Activated naive CD8-positive, alpha-beta T cell (primary cell): Measurements from ENCODE around the gene ASPDH.
"Not testable (repeated sequence)": the region's sequence is repeated elsewhere in the genome, so short reads cannot be mapped to it uniquely, and the experiment has no call there.

Source experiments
- H3K27ac Mint-ChIP-seq: one replicate; pipeline ENCODE4 v1.8.0; 2021; ENCODE audit warnings: mixed read lengths
- H3K27me3 Mint-ChIP-seq: one replicate; pipeline ENCODE4 v1.8.0; 2021; ENCODE audit warnings: mixed read lengths
- H3K36me3 Mint-ChIP-seq: one replicate; pipeline ENCODE4 v1.8.0; 2021; ENCODE audit warnings: mixed read lengths
- H3K4me1 Mint-ChIP-seq: one replicate; pipeline ENCODE4 v1.8.0; 2021; ENCODE audit warnings: low read depth, mixed read lengths
- H3K4me3 Mint-ChIP-seq: one replicate; pipeline ENCODE4 v1.8.0; 2021; ENCODE audit warnings: mild to moderate bottlenecking, mixed read lengths
- H3K9me3 Mint-ChIP-seq: one replicate; pipeline ENCODE4 v1.8.0; 2021; ENCODE audit warnings: low read depth, mixed read lengths

ASPDH gene

DNA sequence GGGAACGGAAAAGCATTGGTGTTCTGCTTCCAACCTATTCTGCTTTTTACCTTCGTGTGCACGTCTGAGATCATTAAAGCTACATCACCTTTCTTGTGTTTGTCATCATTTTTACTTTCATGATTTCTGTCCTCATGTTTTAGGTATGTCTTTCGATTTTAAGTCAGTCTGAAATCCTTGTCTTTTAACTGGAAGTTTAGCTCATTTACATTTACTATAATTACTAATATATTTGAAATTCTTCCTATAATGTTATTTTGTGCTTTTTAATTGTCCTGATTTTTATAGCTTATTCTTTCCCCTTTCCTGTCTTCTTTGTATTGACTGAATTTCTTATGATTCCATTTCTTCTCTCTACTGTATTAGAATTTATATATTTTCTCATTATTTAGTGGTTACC lies 19.2 kb upstream of the ASPDH start:
- H3K27ac Mint-ChIP-seq: no peak overlapping the region
- H3K9me3 Mint-ChIP-seq: peaks cover 11% of the 10 kb centered on the region
- peaks cover 12% of the 10 kb centered on the region for H3K27me3 Mint-ChIP-seq
- no peak overlapping the region for H3K4me3 Mint-ChIP-seq
- H3K36me3 Mint-ChIP-seq: peaks cover 5% of the 10 kb centered on the region
- no peaks in the 10 kb centered on the region for H3K4me1 Mint-ChIP-seq

DNA sequence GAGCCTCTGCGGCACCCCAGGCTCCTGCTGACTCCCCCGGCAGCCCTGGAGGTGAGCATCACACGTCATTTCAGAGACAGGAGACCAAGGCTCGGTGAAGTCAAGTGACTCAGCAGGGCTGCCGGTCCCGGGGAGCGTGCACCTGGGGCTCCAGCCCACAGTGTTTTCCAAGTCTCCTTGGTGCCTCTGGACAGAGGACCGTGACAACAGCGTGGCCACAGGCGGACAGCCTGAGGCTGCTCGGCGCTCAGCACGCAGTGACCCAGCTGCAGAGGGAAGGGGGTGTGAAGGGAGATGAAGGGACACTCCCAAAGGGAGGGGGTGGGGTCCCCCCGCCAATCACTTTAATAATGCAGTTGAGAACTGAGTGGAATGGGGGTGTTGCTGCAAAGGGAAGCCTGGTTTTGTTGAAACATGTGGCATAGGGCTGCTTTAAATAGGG lies 17.5 kb upstream of the ASPDH start:
- Mint-ChIP-seq H3K27ac (no peak overlapping the region), H3K4me1 (no peaks in the 10 kb centered on the region), H3K4me3 (no peak overlapping the region), H3K27me3 (peaks cover 8% of the 10 kb centered on the region), H3K36me3 (peaks cover 5% of the 10 kb centered on the region), H3K9me3 (peaks cover 11% of the 10 kb centered on the region)

DNA sequence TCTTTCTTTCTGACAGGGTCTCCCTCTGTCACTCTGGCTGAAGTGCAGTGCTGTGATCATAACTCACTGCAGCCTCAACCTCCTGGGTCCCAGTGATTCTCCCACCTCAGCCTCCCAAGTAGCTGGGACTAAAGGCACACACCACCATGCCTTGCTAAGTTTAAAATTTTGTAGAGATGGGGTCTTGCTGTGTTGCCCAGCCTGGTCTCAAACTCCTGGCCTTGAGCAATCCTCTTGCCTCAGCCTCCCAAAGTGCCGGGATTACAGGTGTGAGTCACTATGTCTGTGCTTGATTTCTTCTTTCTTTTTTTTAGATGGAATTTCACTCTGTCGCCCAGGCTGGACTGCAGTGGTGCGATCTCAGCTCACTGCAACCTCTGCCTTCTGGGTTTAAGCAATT lies 14.3 kb upstream of the ASPDH start:
- H3K9me3 Mint-ChIP-seq, H3K27ac Mint-ChIP-seq, H3K4me3 Mint-ChIP-seq, H3K4me1 Mint-ChIP-seq, H3K36me3 Mint-ChIP-seq, H3K27me3 Mint-ChIP-seq: not testable (repeated sequence)

DNA sequence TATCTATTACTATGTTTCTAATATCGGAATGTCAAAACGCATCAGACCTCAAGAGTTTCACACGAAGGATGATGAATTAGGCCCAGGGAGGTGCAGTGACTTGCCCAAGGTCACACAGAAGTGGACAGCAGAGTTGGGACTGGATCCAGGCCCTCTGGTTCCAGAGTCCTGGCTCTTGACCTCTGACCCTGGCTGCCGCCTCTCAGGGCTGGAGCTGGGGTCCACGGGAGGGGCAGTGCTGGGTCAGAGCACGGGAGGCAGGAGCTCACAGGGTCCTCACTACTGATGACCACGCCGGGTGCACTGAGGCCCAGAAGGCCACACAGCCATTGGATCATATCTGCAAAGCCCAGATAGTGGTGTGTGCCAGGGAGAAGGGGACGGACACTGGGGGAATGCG lies 9.2 kb upstream of the ASPDH start:
- Mint-ChIP-seq H3K9me3 (no peaks in the 10 kb centered on the region), H3K4me1 (no peaks in the 10 kb centered on the region), H3K27me3 (peaks cover 1% of the 10 kb centered on the region), H3K4me3 (no peak overlapping the region), H3K27ac (no peak overlapping the region), H3K36me3 (no peaks in the 10 kb centered on the region)

DNA sequence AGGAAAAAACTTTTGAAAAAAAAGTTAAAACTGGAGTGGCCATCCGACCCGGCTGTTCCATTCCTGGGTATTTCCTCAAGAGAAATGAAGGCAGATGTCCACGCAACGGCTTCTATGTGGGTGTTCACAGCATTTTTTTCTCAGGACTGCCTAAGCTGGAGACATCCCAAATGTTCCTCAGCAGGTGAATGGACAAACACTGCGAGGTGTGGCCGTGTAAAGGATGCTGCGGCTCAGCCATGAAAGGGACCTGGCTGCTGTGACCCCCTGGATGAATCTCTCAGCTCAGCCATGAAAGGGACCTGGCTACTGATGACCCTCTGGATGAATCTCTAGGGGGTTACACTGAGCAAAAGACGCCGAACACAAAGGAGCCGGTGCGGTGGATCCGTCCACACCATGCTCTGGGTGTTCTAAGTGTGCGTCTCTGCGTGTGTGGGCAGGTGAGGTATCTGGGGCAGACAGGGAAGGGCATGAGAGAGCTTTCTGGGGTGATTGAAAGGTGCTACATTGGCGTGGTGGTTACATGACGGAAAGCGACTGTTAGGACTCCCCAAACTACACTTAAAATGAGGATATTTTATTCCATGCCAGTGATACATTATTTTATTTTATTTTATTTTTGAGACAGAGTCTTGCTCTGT lies 7.2 kb upstream of the ASPDH start:
- Mint-ChIP-seq H3K27ac (no peak overlapping the region), H3K4me3 (no peak overlapping the region), H3K4me1 (no peaks in the 10 kb centered on the region), H3K36me3 (no peaks in the 10 kb centered on the region), H3K9me3 (no peaks in the 10 kb centered on the region), H3K27me3 (no peaks in the 10 kb centered on the region)

DNA sequence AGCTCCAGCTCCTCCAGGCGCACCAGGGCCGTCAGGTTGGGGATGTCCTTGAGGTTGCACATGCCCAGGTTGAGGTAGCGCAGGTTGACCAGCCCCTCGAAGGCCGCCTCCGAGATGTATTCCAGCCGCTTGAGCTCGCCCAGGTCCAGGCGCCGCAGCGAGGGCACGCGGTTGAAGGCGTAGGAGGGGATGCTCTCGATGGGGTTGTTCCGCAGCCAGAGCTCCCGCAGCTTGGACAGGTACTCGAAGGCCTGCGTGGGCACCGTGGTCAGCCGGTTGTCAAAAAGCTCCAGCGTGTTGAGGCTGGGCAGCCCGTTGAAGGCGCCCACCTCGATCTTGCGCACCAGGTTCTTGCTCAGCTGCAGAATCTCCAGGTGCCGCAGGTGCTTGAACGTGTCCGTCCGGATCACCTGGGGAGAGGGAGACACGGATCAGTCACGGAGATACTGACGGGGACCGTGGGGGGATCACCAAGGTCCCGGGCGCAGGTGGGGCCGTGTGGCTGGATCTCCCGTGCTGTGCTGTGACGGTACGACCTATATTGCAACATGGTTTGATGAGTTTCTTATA lies 5.4 kb upstream of the ASPDH start:
- H3K27me3 Mint-ChIP-seq: peaks cover 3% of the 10 kb centered on the region
- no peaks in the 10 kb centered on the region for H3K9me3 Mint-ChIP-seq
- H3K4me1 Mint-ChIP-seq: no peaks in the 10 kb centered on the region
- no peaks in the 10 kb centered on the region for H3K36me3 Mint-ChIP-seq
- no peak overlapping the region for H3K27ac Mint-ChIP-seq
- no peak overlapping the region for H3K4me3 Mint-ChIP-seq

DNA sequence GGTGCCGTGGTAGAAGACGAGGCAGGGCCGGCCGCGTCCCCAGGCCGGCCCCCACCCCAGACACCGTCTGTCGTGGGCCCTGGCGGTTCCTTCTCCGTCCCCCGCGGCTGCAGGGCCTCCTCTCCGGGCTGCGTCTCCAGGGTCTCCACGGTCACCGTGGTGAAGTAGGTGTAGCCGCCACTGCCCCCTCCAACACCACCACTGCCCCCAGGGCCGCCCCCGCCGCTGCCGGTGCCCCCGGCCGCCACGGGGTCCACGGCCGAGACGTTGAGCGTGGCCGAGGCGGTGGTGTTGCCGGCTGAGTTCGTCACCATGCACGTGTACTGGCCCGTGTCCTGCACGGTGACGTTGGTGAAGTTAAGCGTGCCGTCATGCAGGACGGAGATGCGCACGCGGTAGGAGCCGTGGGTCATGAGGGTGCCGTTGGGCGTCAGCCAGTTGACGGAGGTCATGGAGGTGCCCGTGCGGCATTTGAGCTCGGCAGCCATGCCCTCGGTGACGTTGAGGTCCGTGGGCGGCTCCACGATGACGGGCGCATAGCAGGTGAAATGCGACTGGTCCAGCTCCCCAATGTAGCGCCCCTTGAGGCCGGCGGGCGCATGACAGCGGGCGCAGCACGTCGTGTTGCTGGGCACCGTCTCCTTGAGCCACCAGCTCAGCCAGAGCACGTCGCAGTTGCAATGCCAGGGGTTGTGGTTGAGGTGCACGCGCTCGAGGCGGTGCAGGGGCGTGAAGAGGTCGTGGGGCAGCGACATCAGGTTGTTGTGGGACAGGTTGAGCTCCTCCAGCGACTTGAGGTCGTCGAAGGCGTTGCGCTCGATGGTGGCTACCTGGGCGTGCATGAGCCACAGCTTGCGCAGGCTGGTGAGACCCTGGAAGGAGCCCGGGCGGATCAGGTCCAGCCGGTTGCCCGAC lies 4.6 kb upstream of the ASPDH start:
- H3K27me3 Mint-ChIP-seq: peaks cover 3% of the 10 kb centered on the region
- H3K4me3 Mint-ChIP-seq: no peak overlapping the region
- no peaks in the 10 kb centered on the region for H3K9me3 Mint-ChIP-seq
- no peak overlapping the region for H3K27ac Mint-ChIP-seq
- H3K4me1 Mint-ChIP-seq: no peaks in the 10 kb centered on the region
- no peaks in the 10 kb centered on the region for H3K36me3 Mint-ChIP-seq

DNA sequence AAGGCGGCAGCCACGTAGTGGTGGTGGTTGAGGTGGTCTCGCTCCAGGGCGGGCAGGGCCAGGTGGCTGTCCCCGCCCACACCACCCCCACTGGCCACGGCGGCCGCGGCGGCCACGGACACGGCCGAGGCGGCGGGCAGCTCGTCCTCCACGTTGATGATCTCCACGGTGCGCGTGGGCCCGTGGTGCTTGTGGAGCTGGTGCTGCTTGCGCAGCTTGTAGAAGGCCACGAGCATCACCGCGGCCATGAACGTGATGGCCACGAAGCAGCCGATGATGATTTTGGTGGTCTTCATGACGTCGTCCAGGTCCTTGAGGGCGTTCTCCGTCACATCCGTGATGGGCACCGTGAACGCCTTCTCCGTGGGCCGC lies 4.0 kb upstream of the ASPDH start:
- H3K27me3 Mint-ChIP-seq: peaks cover 3% of the 10 kb centered on the region
- no peaks in the 10 kb centered on the region for H3K9me3 Mint-ChIP-seq
- H3K4me1 Mint-ChIP-seq: no peaks in the 10 kb centered on the region
- H3K36me3 Mint-ChIP-seq: no peaks in the 10 kb centered on the region
- no peak overlapping the region for H3K27ac Mint-ChIP-seq
- H3K4me3 Mint-ChIP-seq: no peak overlapping the region

DNA sequence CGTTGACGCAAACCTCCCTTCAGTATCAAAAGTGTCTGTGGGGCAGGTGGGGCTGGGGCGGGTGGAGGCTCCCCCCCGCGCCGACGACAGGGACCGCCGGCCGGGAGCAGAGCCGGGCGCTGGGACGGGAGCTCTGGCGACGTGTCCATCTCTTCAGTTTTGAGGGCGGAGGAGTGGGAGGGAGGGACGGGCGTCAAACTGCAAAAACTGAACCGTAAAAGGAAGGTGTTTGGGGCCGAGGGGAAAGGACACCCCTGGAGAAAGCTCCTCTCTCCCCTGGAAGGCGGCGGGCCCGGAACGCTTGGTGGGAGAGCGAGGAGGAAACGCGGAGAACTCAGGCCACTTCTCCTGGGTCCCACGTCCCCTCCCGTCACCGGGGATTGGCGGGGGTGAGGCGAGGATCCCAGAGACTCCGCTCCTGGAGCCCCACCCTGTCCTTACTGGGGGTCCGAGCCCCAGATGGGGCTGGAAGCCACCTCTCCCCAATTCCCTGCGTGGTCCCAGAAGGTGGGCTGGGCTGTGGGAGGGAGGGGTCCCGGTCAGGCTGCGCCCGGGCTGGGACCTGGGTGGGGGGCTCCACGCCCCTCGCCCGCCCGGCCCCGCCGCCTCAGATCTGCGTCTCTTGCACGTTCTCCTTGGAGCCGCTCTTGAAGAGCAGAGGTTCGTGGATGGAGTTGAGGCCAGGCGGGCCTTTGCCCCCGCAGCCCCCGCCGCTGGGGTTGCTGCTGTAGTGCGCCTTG lies 3.4 kb upstream of the ASPDH start:
- Mint-ChIP-seq H3K4me1 (no peaks in the 10 kb centered on the region), H3K9me3 (no peaks in the 10 kb centered on the region), H3K27me3 (peaks cover 3% of the 10 kb centered on the region), H3K27ac (no peak overlapping the region), H3K4me3 (no peak overlapping the region), H3K36me3 (no peaks in the 10 kb centered on the region)

DNA sequence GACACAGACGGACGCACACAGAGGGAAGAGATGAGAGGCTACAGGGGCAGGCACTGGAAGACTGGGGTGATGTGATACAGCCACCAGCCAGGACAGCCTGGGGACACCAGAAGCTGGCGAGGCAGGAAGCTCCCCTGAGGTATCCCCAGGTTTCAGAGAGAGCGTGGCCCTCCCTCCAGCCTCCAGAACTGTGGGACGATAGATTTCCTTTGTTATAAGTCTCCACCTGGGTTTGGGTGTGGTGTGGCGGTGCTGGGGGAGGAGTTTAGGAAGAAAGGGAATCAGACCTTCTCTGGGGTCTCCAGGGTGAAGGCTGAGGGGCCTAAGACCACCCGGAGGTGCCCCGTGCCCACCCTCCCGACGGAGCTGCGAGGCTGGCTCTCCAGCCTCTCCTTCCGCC lies 2.7 kb upstream of the ASPDH start:
- no peak overlapping the region for H3K27ac Mint-ChIP-seq
- no peaks in the 10 kb centered on the region for H3K36me3 Mint-ChIP-seq
- peaks cover 3% of the 10 kb centered on the region for H3K4me1 Mint-ChIP-seq
- no peaks in the 10 kb centered on the region for H3K9me3 Mint-ChIP-seq
- H3K27me3 Mint-ChIP-seq: peaks cover 3% of the 10 kb centered on the region
- no peak overlapping the region for H3K4me3 Mint-ChIP-seq

DNA sequence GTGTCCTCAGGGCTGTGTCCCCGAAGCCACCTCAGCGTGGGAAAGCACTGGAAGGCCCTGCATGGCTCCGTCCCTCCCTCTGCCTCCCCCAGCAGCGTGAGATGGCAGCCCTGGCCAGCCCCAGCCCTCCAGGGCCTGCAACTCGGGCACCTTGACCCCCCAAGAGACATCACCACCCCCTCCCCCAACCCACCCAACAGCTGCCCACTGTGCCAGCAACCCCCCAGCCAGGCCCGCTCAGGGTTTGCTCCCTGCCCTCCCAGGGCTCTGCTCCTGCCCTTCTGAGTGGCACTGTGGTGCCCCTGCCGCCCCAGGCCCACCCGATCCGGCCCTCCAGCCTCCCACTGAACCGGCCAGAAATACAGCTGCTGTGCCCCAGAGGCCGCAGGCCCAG lies 1.5 kb upstream of the ASPDH start:
- Mint-ChIP-seq H3K4me3 (no peak overlapping the region), H3K36me3 (no peaks in the 10 kb centered on the region), H3K4me1 (peaks cover 10% of the 10 kb centered on the region), H3K9me3 (no peaks in the 10 kb centered on the region), H3K27ac (no peak overlapping the region), H3K27me3 (peaks cover 3% of the 10 kb centered on the region)

DNA sequence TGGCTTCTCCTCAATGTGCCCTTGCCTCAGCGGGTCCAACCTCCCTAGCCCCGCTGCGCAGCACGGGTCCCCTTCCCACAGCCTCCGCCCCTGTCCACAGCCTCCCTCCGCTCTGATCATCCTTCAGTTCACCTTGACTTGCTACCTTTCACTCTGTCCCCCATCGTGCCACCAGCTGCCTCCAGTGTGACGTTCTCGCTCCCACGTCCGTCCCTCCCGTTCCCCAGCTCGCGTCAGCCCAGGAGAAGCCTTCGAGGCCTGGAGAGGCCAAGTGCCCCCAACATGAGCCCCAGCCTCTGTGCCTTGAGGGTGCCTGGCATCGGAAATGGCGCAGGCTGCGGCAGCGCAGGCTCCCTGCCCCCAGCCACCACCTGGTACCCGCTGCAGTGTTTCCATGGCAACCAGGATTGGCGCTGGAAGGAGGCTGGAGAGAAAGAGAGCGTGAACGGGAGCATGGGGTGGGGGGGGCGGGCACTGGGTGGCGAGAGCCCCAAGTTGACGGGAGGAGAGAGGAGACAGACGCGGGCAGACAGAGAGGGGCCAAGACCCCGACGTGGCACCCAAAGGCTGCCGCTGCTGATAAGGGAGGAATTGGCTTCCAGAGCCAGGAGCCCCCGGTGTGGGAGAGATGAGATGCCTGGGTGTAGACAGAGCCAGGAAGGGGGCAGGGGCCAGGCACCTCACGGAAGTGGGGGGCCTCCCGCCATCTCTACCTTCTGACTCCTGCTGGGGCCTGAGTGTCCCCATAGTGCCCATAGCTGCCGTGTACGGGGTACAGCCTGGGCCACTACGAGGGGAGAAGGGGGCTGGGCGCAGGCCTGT lies 844 bp upstream of the ASPDH start:
- Mint-ChIP-seq H3K4me1 (peaks cover 10% of the 10 kb centered on the region), H3K9me3 (no peaks in the 10 kb centered on the region), H3K27ac (no peak overlapping the region), H3K4me3 (no peak overlapping the region), H3K36me3 (no peaks in the 10 kb centered on the region), H3K27me3 (peaks cover 3% of the 10 kb centered on the region)

DNA sequence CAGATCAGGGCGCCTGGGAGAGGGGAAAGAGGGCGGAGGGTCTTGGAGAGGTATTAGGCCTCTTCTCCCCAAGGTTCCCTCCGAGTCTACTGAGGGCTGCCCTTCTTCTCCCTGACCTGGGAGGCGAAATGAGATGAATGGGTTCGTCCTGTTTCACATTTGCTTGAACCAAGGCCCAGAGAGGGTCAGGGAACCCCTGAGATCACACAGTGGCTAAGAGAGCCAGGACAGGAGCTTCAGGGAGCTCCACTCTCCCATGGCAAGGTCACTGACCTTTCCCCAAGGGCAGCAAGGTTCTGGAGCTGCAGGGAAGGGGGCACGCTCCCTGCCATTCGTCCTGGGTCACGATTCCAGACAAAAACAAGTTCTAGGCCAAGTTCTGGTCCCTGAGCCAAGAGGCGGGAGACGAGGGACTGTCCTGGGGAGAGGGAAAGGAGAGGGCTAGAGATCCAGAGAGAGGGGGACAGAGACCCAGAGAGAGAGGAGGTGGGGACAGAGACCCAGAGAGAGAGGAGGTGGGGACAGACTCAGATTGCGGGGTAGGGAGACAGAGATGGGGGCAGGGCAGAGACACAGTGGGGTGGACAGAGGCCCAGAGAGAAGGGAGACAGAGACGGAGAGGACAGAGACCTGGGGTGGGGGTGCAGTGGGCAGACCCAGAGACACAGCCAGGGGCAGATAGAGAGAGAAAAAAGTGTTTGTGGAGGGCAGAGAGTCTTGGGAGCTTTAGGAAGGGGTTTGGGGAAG lies 541 bp downstream of the ASPDH start:
- Mint-ChIP-seq H3K27me3 (peaks cover 3% of the 10 kb centered on the region), H3K4me1 (peaks cover 13% of the 10 kb centered on the region), H3K27ac (no peak overlapping the region), H3K9me3 (no peaks in the 10 kb centered on the region), H3K36me3 (no peaks in the 10 kb centered on the region), H3K4me3 (no peak overlapping the region)
